Duodenal mucosa (tissue), 2 donors: ENCODE results near the gene FBLN2.

Experiments
- H3K27ac ChIP-seq: one replicate; pipeline ENCODE4 v1.7.0; 2013; ENCODE audit warnings: low read depth, low read length
- H3K27me3 ChIP-seq, 2 donors: one replicate each; pipeline ENCODE4 v1.7.0; 2013; ENCODE audit warnings: low read length in 2 of 2, control low read depth in 1 of 2; ENCODE audit not compliant: insufficient read depth in 2 of 2, control insufficient read depth in 1 of 2
- H3K36me3 ChIP-seq, 2 donors: one replicate each; pipeline ENCODE4 v1.7.0; 2013; ENCODE audit warnings: low read length in 2 of 2, control low read depth in 1 of 2; ENCODE audit not compliant: insufficient read depth in 2 of 2, control insufficient read depth in 1 of 2
- H3K4me1 ChIP-seq, 2 donors: one replicate each; pipeline ENCODE4 v1.7.0; 2013; ENCODE audit warnings: low read length in 2 of 2, control low read depth in 1 of 2; ENCODE audit not compliant: insufficient read depth in 2 of 2, control insufficient read depth in 1 of 2
- H3K4me3 ChIP-seq, 2 donors: one replicate each; pipeline ENCODE4 v1.7.0; 2013; ENCODE audit warnings: low read length in 2 of 2, low read depth in 1 of 2
- H3K9ac ChIP-seq, 2 donors: one replicate each; pipeline ENCODE4 v1.7.0; 2013; ENCODE audit warnings: low read length in 2 of 2, low read depth in 1 of 2
- H3K9me3 ChIP-seq, 2 donors: one replicate each; pipeline ENCODE4 v1.7.0; 2013; ENCODE audit warnings: low read length in 2 of 2, control low read depth in 1 of 2; ENCODE audit not compliant: control insufficient read depth in 1 of 2

The FBLN2 gene

GRCh38 chr3:13513913-13514517 is 34.9 kb upstream of the FBLN2 start:
- H3K4me1 ChIP-seq: no peaks in the 10 kb centered on the region
- no peak overlapping the region for H3K9ac ChIP-seq
- no peaks in the 10 kb centered on the region for H3K36me3 ChIP-seq
- H3K27ac ChIP-seq: no peak overlapping the region
- H3K9me3 ChIP-seq: no peaks in the 10 kb centered on the region
- no peaks in the 10 kb centered on the region for H3K27me3 ChIP-seq
- no peak overlapping the region for H3K4me3 ChIP-seq

- Histone ChIP-seq H3K36me3 (no peaks in the 10 kb centered on the region), H3K9me3 (no peaks in the 10 kb centered on the region), H3K4me1 (no peaks in the 10 kb centered on the region), H3K27ac (no peak overlapping the region), H3K4me3 (no peak overlapping the region), H3K9ac (no peak overlapping the region), H3K27me3 (no peaks in the 10 kb centered on the region)
These were observed 34.1 kb upstream of the FBLN2 start for GRCh38 chr3:13514639-13515435.

GRCh38 chr3:13515786-13516759 is 32.9 kb upstream of the FBLN2 start:
- H3K9ac ChIP-seq: no peak overlapping the region
- H3K27ac ChIP-seq: no peak overlapping the region
- H3K4me1 ChIP-seq: no peaks in the 10 kb centered on the region
- H3K36me3 ChIP-seq: no peaks in the 10 kb centered on the region
- no peak overlapping the region for H3K4me3 ChIP-seq
- H3K9me3 ChIP-seq: no peaks in the 10 kb centered on the region
- H3K27me3 ChIP-seq: no peaks in the 10 kb centered on the region

GRCh38 chr3:13516760-13517135 is 32.2 kb upstream of the FBLN2 start:
- Histone ChIP-seq H3K9me3 (no peaks in the 10 kb centered on the region), H3K9ac (no peak overlapping the region), H3K4me1 (no peaks in the 10 kb centered on the region), H3K27me3 (no peaks in the 10 kb centered on the region), H3K4me3 (no peak overlapping the region), H3K27ac (no peak overlapping the region), H3K36me3 (no peaks in the 10 kb centered on the region)

- no peaks in the 10 kb centered on the region for H3K9me3 ChIP-seq
- H3K36me3 ChIP-seq: no peaks in the 10 kb centered on the region
- no peaks in the 10 kb centered on the region for H3K27me3 ChIP-seq
- H3K4me3 ChIP-seq: no peak overlapping the region
- no peak overlapping the region for H3K9ac ChIP-seq
- no peaks in the 10 kb centered on the region for H3K4me1 ChIP-seq
- no peak overlapping the region for H3K27ac ChIP-seq
These were observed 31.5 kb upstream of the FBLN2 start for GRCh38 chr3:13517253-13517977.

GRCh38 chr3:13518516-13518953 is 30.4 kb upstream of the FBLN2 start:
- no peaks in the 10 kb centered on the region for H3K9me3 ChIP-seq
- H3K27me3 ChIP-seq: no peaks in the 10 kb centered on the region
- H3K4me3 ChIP-seq: no peak overlapping the region
- no peak overlapping the region for H3K9ac ChIP-seq
- H3K4me1 ChIP-seq: no peaks in the 10 kb centered on the region
- no peaks in the 10 kb centered on the region for H3K36me3 ChIP-seq
- H3K27ac ChIP-seq: no peak overlapping the region

- no peaks in the 10 kb centered on the region for H3K4me1 ChIP-seq
- no peak overlapping the region for H3K9ac ChIP-seq
- H3K27ac ChIP-seq: no peak overlapping the region
- H3K9me3 ChIP-seq: no peaks in the 10 kb centered on the region
- H3K4me3 ChIP-seq: no peak overlapping the region
- no peaks in the 10 kb centered on the region for H3K27me3 ChIP-seq
- no peaks in the 10 kb centered on the region for H3K36me3 ChIP-seq
These were observed 29.7 kb upstream of the FBLN2 start for GRCh38 chr3:13519006-13519791.

GRCh38 chr3:13520326-13520880 is 28.5 kb upstream of the FBLN2 start:
- Histone ChIP-seq H3K9me3 (no peaks in the 10 kb centered on the region), H3K9ac (no peak overlapping the region), H3K36me3 (no peaks in the 10 kb centered on the region), H3K4me3 (no peak overlapping the region), H3K27me3 (no peaks in the 10 kb centered on the region), H3K4me1 (no peaks in the 10 kb centered on the region), H3K27ac (no peak overlapping the region)

- Histone ChIP-seq H3K4me3 (no peak overlapping the region), H3K9ac (no peak overlapping the region), H3K4me1 (no peaks in the 10 kb centered on the region), H3K36me3 (no peaks in the 10 kb centered on the region), H3K27ac (no peak overlapping the region), H3K27me3 (no peaks in the 10 kb centered on the region), H3K9me3 (no peaks in the 10 kb centered on the region)
These were observed 27.6 kb upstream of the FBLN2 start for GRCh38 chr3:13521309-13521708.
